Left lung (tissue), 10 donors: ENCODE results near the gene ARID5A. TPM values are rescaled to one million over a fixed set of nuclear protein-coding genes. Genes with fewer than 3 reads are reported as not detected.
A peak's percentile ranks its signal among the peaks of the same experiment; 100 is the strongest.
"Not testable (repeated sequence)": the region's sequence is repeated elsewhere in the genome, so short reads cannot be mapped to it uniquely, and the experiment has no call there.

Experiments used
- ATAC-seq: fragments of 200-7000 bp; cut with Tn5 transposase; one replicate; pipeline ENCODE4 v1.9.1; 2020; ENCODE audit warnings: moderate library complexity
- DNase-seq, 4 donors: peaks; one replicate each; pipeline ENCODE4 v3.0.0-alpha.2; 2013 to 2020
- H3K27ac ChIP-seq, 2 donors: fragments of 200-600 bp; sonication (generic) in 1 of 2; one replicate each; pipeline versions ENCODE4 v1.5.0 to v1.8.0; 2020 to 2021
- H3K27me3 ChIP-seq, 2 donors: fragments of 200-600 bp; sonication (generic) in 1 of 2; one replicate each; pipeline versions ENCODE4 v1.5.0 to v1.8.0; 2020 to 2021
- H3K36me3 ChIP-seq, 2 donors: fragments of 200-600 bp; sonication (generic) in 1 of 2; one replicate each; pipeline versions ENCODE4 v1.5.0 to v1.8.0; 2020 to 2021
- H3K4me1 ChIP-seq, 2 donors: fragments of 200-600 bp; one replicate each; pipeline ENCODE4 v1.8.0; 2021
- H3K4me3 ChIP-seq, 2 donors: fragments of 200-600 bp; sonication (generic) in 1 of 2; one replicate each; pipeline versions ENCODE4 v1.5.0 to v1.8.0; 2020 to 2021; ENCODE audit warnings: mild to moderate bottlenecking in 1 of 2
- H3K9me3 ChIP-seq, 2 donors: fragments of 200-600 bp; sonication (generic) in 1 of 2; one replicate each; pipeline versions ENCODE4 v1.5.0 to v1.8.0; 2020 to 2021
- intact Hi-C, 2 donors: fragments of 100-400 bp; cut with DNase I; formaldehyde crosslinking; loops; one replicate each; pipeline versions ENCODE4 v1.11.2 to v1.14.2; 2022
- polyA plus RNA-seq, 6 donors: library from polyadenylated mRNA; unstranded; fragments of 120-200 nt; gene quantifications; one replicate each; pipeline ENCODE4 v1.2.1, GENCODE V29; 2013; ENCODE audit not compliant: insufficient read length in 6 of 6
- total RNA-seq, 2 donors: library from RNA; stranded (reverse); fragmentation: NEBNext Ultra II Directional; extraction: Animal tissue kit (Norgen Biotek cat#: 25700); gene quantifications; one replicate each; pipeline ENCODE4 v1.2.1, GENCODE V29; 2021
- TF ChIP-seq, protein P1 (sequence below), 2 donors: fragments of 200-600 bp; sonication (generic) in 1 of 2; IDR thresholded peaks; one replicate each; pipeline versions ENCODE4 v1.5.0 to v1.8.0; 2021; ENCODE audit warnings: antibody characterized with exemption in 2 of 2
- donor health status: DM: no; HTN: yes; CAD: no.
- donor health status: DM: no; HTN: no; CAD: no.

ARID5A gene
- total and polyA plus RNA-seq, 8 donors, result 6.6 to 30.9 (median 7.5) TPM

- peak; percentile 84 for ATAC-seq
- Histone ChIP-seq H3K4me1 (peaks cover 2 to 11% of the 10 kb centered on the region in 2 donors), H3K9me3 (no peaks in the 10 kb centered on the region), H3K4me3 (no peak overlapping the region), H3K27ac (no peak overlapping the region), H3K36me3 (peaks cover 0 to 44% of the 10 kb centered on the region in 2 donors), H3K27me3 (no peaks in the 10 kb centered on the region)
- TF ChIP-seq, protein P1, sequence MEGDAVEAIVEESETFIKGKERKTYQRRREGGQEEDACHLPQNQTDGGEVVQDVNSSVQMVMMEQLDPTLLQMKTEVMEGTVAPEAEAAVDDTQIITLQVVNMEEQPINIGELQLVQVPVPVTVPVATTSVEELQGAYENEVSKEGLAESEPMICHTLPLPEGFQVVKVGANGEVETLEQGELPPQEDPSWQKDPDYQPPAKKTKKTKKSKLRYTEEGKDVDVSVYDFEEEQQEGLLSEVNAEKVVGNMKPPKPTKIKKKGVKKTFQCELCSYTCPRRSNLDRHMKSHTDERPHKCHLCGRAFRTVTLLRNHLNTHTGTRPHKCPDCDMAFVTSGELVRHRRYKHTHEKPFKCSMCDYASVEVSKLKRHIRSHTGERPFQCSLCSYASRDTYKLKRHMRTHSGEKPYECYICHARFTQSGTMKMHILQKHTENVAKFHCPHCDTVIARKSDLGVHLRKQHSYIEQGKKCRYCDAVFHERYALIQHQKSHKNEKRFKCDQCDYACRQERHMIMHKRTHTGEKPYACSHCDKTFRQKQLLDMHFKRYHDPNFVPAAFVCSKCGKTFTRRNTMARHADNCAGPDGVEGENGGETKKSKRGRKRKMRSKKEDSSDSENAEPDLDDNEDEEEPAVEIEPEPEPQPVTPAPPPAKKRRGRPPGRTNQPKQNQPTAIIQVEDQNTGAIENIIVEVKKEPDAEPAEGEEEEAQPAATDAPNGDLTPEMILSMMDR (IDR thresholded peaks at IDR 0.05), result peak; percentile 94 to 95
- DNase-seq, result peak in 3 of 4 donors; percentile 70 to 94 (median 71)
- intact Hi-C loops, result no loop called here
Observed at GRCh38 chr2:96554293-96555145, 18.0 kb downstream of the ARID5A start.

DNA sequence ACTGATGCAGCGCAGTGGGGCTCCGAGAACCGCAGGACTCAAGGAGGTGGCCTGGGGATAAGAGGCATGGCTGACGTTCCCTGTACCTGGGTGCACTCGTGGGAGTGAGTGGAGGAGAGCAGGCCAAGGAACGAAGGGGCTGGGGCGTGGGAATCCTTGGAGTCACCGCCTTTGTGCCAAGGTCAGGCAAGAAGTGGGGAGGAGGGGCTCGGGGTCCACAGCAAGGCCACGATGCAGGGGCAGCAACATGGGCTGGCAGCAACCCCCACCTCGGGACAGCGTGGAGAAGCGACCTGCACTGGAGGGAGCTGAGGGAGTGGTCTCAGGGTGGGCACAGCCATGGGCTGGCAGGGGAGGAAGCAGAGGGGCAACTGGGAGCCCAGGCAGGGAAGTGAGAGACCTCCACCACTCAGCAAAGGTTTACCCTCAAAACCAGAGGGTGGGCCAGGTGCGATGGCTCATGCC lies 18.6 kb downstream of the ARID5A start:
- H3K4me3 ChIP-seq, result no peak overlapping the region
- TF ChIP-seq, protein P1 (IDR thresholded peaks at IDR 0.05), result no peak
- ATAC-seq (no peak), DNase-seq (no peak)
- no peaks in the 10 kb centered on the region for H3K9me3 ChIP-seq
- no peak overlapping the region for H3K27ac ChIP-seq
- intact Hi-C loops, result no loop called here
- H3K27me3 ChIP-seq, result no peaks in the 10 kb centered on the region
- H3K4me1 ChIP-seq, result peaks cover 2 to 11% of the 10 kb centered on the region in 2 donors
- peaks cover 0 to 37% of the 10 kb centered on the region in 2 donors for H3K36me3 ChIP-seq

- intact Hi-C loops, result no loop called here
- Histone ChIP-seq H3K36me3 (peaks cover 0 to 22% of the 10 kb centered on the region in 2 donors), H3K27ac (no peak overlapping the region), H3K9me3 (no peaks in the 10 kb centered on the region), H3K4me3 (no peak overlapping the region), H3K4me1 (peaks cover 2 to 11% of the 10 kb centered on the region in 2 donors), H3K27me3 (no peaks in the 10 kb centered on the region)
- TF ChIP-seq, protein P1 (IDR thresholded peaks at IDR 0.05), result no peak
- peak; percentile 14 for ATAC-seq
- no peak for DNase-seq
Observed at GRCh38 chr2:96556441-96557330, 20.1 kb downstream of the ARID5A start.

DNA sequence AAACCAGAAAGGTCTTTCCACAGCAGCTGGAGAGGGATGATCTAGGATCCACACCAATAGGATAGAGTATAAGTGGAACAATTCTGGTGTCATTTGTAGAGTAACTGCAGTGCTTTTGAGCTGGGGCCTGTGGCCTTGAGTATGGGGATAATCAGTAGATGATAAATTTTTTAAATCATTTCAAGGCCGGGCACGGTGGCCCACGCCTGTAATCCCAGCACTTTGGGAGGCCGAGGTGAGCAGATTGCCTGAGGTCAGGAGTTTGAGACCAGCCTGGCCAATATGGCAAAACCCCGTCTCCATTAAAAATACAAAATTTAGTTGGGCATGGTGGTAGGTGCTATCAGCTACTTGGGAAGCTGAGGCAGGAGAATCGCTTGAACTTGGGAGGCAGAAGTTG lies 20.9 kb downstream of the ARID5A start:
- peaks cover 2 to 11% of the 10 kb centered on the region in 2 donors for H3K4me1 ChIP-seq
- H3K9me3 ChIP-seq, H3K27me3 ChIP-seq, DNase-seq, H3K4me3 ChIP-seq, intact Hi-C loops, ATAC-seq, H3K27ac ChIP-seq: not testable (repeated sequence)
- H3K36me3 ChIP-seq, result peaks cover 0 to 15% of the 10 kb centered on the region in 2 donors

DNA sequence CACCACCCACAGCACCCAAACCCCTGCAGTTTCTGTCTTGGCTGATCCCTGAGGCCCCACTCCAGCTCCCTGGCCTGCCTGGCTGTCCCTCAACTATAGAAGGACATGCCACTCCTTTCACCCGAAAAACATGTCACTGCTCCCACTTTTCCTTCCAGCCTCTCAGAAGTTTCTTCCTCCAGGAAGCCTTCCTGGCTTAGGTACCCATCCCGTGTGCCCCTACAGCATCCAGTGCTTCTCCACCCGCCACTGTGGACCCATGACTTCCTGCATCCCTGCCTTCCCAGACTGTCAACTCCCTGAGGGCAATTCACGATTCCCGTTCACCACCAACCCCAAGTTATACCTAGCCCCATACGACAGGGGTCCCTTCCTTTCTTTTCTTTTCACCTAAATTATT lies 21.5 kb downstream of the ARID5A start:
- ATAC-seq, result no peak
- intact Hi-C loops, result no loop called here
- Histone ChIP-seq H3K4me3 (no peak overlapping the region), H3K9me3 (no peaks in the 10 kb centered on the region), H3K36me3 (peaks cover 0 to 8% of the 10 kb centered on the region in 2 donors), H3K27ac (no peak overlapping the region), H3K4me1 (peaks cover 2 to 11% of the 10 kb centered on the region in 2 donors), H3K27me3 (no peaks in the 10 kb centered on the region)
- TF ChIP-seq, protein P1 (IDR thresholded peaks at IDR 0.05), result no peak
- DNase-seq, result no peak
